HG03045 (cell line): ENCODE measurements around the gene CFAP100.

Source experiments
- ATAC-seq: cut with Tn5 transposase; IDR thresholded peaks from one replicate; pipeline ENCODE4 v1.9.1; 2021; ENCODE audit warnings: mild to moderate bottlenecking, moderate library complexity; ENCODE audit not compliant: unreplicated experiment

Gene CFAP100

GRCh38 chr3:126394179-126394976, at the start of gene CFAP100:
CFAP100 (plus strand) TSS chr3:126394909; CDS start chr3:126396001, 1,092 bp downstream.
- ATAC-seq, result no peak

- no peak for ATAC-seq
Observed at GRCh38 chr3:126345231-126345630, 49.5 kb upstream of the CFAP100 start.

- no peak for ATAC-seq
Observed at GRCh38 chr3:126345641-126346460, 48.9 kb upstream of the CFAP100 start.

- ATAC-seq, result no peak
Observed at GRCh38 chr3:126346466-126346865, 48.2 kb upstream of the CFAP100 start.

GRCh38 chr3:126347543-126348161, 47.1 kb upstream of the CFAP100 start:
- ATAC-seq, result no peak

- ATAC-seq, result no peak
Observed at GRCh38 chr3:126348308-126348920, 46.3 kb upstream of the CFAP100 start.

GRCh38 chr3:126349071-126349470, 45.6 kb upstream of the CFAP100 start:
- no peak for ATAC-seq

GRCh38 chr3:126349611-126350501, 44.9 kb upstream of the CFAP100 start:
- ATAC-seq, result no peak

- ATAC-seq, result no peak
Observed at GRCh38 chr3:126350502-126351085, 44.1 kb upstream of the CFAP100 start.

- no peak for ATAC-seq
Observed at GRCh38 chr3:126351086-126351770, 43.5 kb upstream of the CFAP100 start.

GRCh38 chr3:126351771-126352475, 42.8 kb upstream of the CFAP100 start:
- ATAC-seq, result no peak

GRCh38 chr3:126352476-126353454, 41.9 kb upstream of the CFAP100 start:
- ATAC-seq, result no peak

GRCh38 chr3:126353694-126354321, 40.9 kb upstream of the CFAP100 start:
- no peak for ATAC-seq

GRCh38 chr3:126354776-126355175, 39.9 kb upstream of the CFAP100 start:
- ATAC-seq, result no peak

- ATAC-seq, result no peak
Observed at GRCh38 chr3:126355251-126355650, 39.5 kb upstream of the CFAP100 start.

- ATAC-seq, result no peak
Observed at GRCh38 chr3:126355777-126356372, 38.8 kb upstream of the CFAP100 start.
